SK-N-SH (cell line): ENCODE data around the gene CRIP1. TPM values are rescaled to one million over a fixed set of nuclear protein-coding genes. Genes with fewer than 3 reads are reported as not detected.
A peak's percentile ranks its signal among the peaks of the same experiment; 100 is the strongest.

Experiments
- CTCF ChIA-PET: fragments of 300-600, 350-600 bp; formaldehyde crosslinking; extraction: SDS; loops from one replicate; lab custom pipeline; 2021; lab: Yijun Ruan, JAX
- POLR2A ChIA-PET: fragments of 350-600 bp; sonication (Branson Sonifier 250); formaldehyde crosslinking; extraction: SDS; loops from one replicate; lab custom pipeline; 2020; ENCODE audit warnings: antibody characterized with exemption, inconsistent platforms; lab: Yijun Ruan, JAX
- DNase-seq: peaks from one replicate; pipeline ENCODE4 v3.0.0; 2012
- H2AFZ ChIP-seq: fragments of 200-600 bp; sonication (generic); 2 replicates; pipeline ENCODE4 v1.8.1; 2016; ENCODE audit warnings: antibody characterized with exemption, mild to moderate bottlenecking, low read depth
- H3F3A ChIP-seq: fragments of 200-600 bp; sonication (generic); replicated peaks from 2 replicates; pipeline ENCODE3; 2016; ENCODE audit warnings: antibody characterized with exemption, mild to moderate bottlenecking; ENCODE audit not compliant: insufficient read depth
- H3K27ac ChIP-seq, 2 experiments: fragments of 200-500 bp in 1 of 2; fragments of 200-600 bp in 1 of 2; sonication (Bioruptor generic) in 1 of 2; sonication (generic), shearing (Covaris generic) in 1 of 2; 2 replicates each; pipeline versions ENCODE4 v1.5.1 to v1.6.1; 2014 to 2016; ENCODE audit warnings: low read depth in 2 of 2, inconsistent platforms in 1 of 2, low read length in 1 of 2, mild to moderate bottlenecking in 1 of 2, mixed read lengths in 1 of 2
- H3K27me3 ChIP-seq: fragments of 200-600 bp; sonication (generic), shearing (Covaris generic); 2 replicates; pipeline ENCODE4 v1.6.1; 2016; ENCODE audit warnings: mixed run types; ENCODE audit not compliant: insufficient read depth
- H3K36me3 ChIP-seq, 2 experiments: fragments of 200-500 bp in 1 of 2; fragments of 200-600 bp in 1 of 2; sonication (Bioruptor generic) in 1 of 2; sonication (generic) in 1 of 2; replicated peaks in 1 of 2; 2 replicates each; pipeline versions ENCODE3 to v1.5.1; 2014 to 2016; ENCODE audit warnings: low read length in 1 of 2, mild to moderate bottlenecking in 1 of 2; ENCODE audit not compliant: insufficient read depth in 2 of 2, control insufficient read depth in 1 of 2
- H3K4me1 ChIP-seq, 2 experiments: fragments of 200-500 bp in 1 of 2; fragments of 200-600 bp in 1 of 2; sonication (Bioruptor generic) in 1 of 2; sonication (generic), shearing (Covaris generic) in 1 of 2; 2 replicates each; pipeline versions ENCODE4 v1.5.1 to v1.6.1; 2014 to 2016; ENCODE audit warnings: low read depth in 1 of 2, low read length in 1 of 2, mixed run types in 1 of 2; ENCODE audit not compliant: insufficient read depth in 2 of 2, control insufficient read depth in 1 of 2
- H3K4me2 ChIP-seq: fragments of 200-600 bp; sonication (generic), shearing (Covaris generic); 2 replicates; pipeline ENCODE4 v1.6.1; 2017; ENCODE audit warnings: mixed run types
- H3K4me3 ChIP-seq, 2 experiments: fragments of 200-500 bp in 1 of 2; fragments of 200-600 bp in 1 of 2; sonication (Bioruptor generic) in 1 of 2; sonication (generic), shearing (Covaris generic) in 1 of 2; 2 replicates each; pipeline versions ENCODE4 v1.5.1 to v1.8.1; 2014 to 2016; ENCODE audit warnings: low read depth in 2 of 2, inconsistent platforms in 1 of 2, low read length in 1 of 2, mild to moderate bottlenecking in 1 of 2, mixed read lengths in 1 of 2, moderate library complexity in 1 of 2
- H3K79me2 ChIP-seq: fragments of 200-600 bp; sonication (generic); 2 replicates; pipeline ENCODE4 v1.8.1; 2017; ENCODE audit warnings: mild to moderate bottlenecking; ENCODE audit not compliant: insufficient read depth
- H3K9ac ChIP-seq: fragments of 200-600 bp; sonication (generic); 2 replicates; pipeline ENCODE4 v1.6.1; 2017; ENCODE audit warnings: mixed run types
- H3K9me2 ChIP-seq: fragments of 200-600 bp; sonication (generic); 2 replicates; pipeline ENCODE4 v1.6.1; 2017; ENCODE audit warnings: mixed run types
- H3K9me3 ChIP-seq: fragments of 200-600 bp; sonication (generic); 2 replicates; pipeline ENCODE4 v1.6.1; 2017; ENCODE audit warnings: mixed run types, mild to moderate bottlenecking, moderate library complexity
- H4K20me1 ChIP-seq: fragments of 200-600 bp; sonication (generic); 2 replicates; pipeline ENCODE4 v1.6.1; 2017; ENCODE audit warnings: mild to moderate bottlenecking, mixed run types; ENCODE audit not compliant: insufficient read depth
- CTCF ChIP-seq: fragments of 200-600 bp; sonication (generic); IDR thresholded peaks from 2 replicates; pipeline ENCODE4 v1.6.1; 2017; ENCODE audit warnings: antibody characterized with exemption, mild to moderate bottlenecking, moderate library complexity
- FOSL2 ChIP-seq: IDR thresholded peaks from 2 replicates; pipeline ENCODE4 v1.4.0; 2012; ENCODE audit warnings: low read depth, mild to moderate bottlenecking, moderate library complexity, borderline replicate concordance
- MAX ChIP-seq: IDR thresholded peaks from 2 replicates; pipeline ENCODE4 v1.4.0; 2012; ENCODE audit warnings: low read depth
- MEF2A ChIP-seq: IDR thresholded peaks from 2 replicates; pipeline ENCODE4 v1.4.0; 2012; ENCODE audit warnings: low read depth, borderline replicate concordance
- NFIC ChIP-seq: IDR thresholded peaks from 2 replicates; pipeline ENCODE4 v1.4.0; 2012; ENCODE audit warnings: borderline replicate concordance
- PBX3 ChIP-seq: IDR thresholded peaks from 2 replicates; pipeline ENCODE4; 2012
- RCOR1 ChIP-seq: fragments of 150-350 bp; IDR thresholded peaks from 2 replicates; pipeline ENCODE4 v1.6.1; 2017; ENCODE audit warnings: antibody characterized with exemption, low read length
- SMC3 ChIP-seq: IDR thresholded peaks from 2 replicates; pipeline ENCODE4 v1.6.1; 2012; ENCODE audit warnings: low read depth, low read length, improper control_type of control experiment
- TEAD4 ChIP-seq: IDR thresholded peaks from 2 replicates; pipeline ENCODE4 v1.4.0; 2012; ENCODE audit warnings: mild to moderate bottlenecking, borderline replicate concordance; ENCODE audit not compliant: insufficient read depth
- YY1 ChIP-seq: IDR thresholded peaks from 2 replicates; pipeline ENCODE4 v1.4.0; 2012; ENCODE audit warnings: low read depth, mild to moderate bottlenecking
- ZBTB33 ChIP-seq: IDR thresholded peaks from 2 replicates; pipeline ENCODE4 v1.4.0; 2012; ENCODE audit warnings: low read depth, borderline replicate concordance
- WGBS: methylation state at CpG from one replicate; pipeline ENCODE4 v1.1.6; 2017; ENCODE audit warnings: low lambda C conversion rate; 5-methylcytosine and 5-hydroxymethylcytosine counted together
- polyA plus RNA-seq, 3 experiments: library from polyadenylated mRNA; depleted of rRNA; stranded (reverse); fragments of >200 nt; gene quantifications; 2 replicates each; pipeline ENCODE4 v1.2.3, GENCODE V29; 2012

CRIP1 gene
- polyA plus RNA-seq, 1 of the 3 experiments (the other 2 are of a cell fraction): 0.72 TPM

- TF ChIP-seq MAX: no peak
These were observed 831 bp downstream of the CRIP1 start (continued) for GRCh38 chr14:105487449-105487985.

GRCh38 chr14:105487986-105488777 lies 1.5 kb downstream of the CRIP1 start:
- ChIA-PET POLR2A (no interaction called here), CTCF (interaction anchor here (2.0 to 5.9 kb wide), 7 partner anchors 8 to 119 kb away, joined by 5 to 135 read pairs (median 61); partner anchors contain the start of gene TMEM121)
- 85% methylated on average over 10 of the region's 26 CpGs for WGBS
- no peaks in the 10 kb centered on the region for H3F3A ChIP-seq
- no peak overlapping the region for H2AFZ ChIP-seq
- peaks cover 13% of the 10 kb centered on the region; the same call in 1 of the 2 replicates for H3K79me2 ChIP-seq
- H3K9me2 ChIP-seq: no peaks in the 10 kb centered on the region
- H3K4me2 ChIP-seq: no peak overlapping the region
- peaks cover 11% of the 10 kb centered on the region; the same call in 1 of the 2 replicates for H4K20me1 ChIP-seq
- H3K9ac ChIP-seq: no peak overlapping the region; the same call in 1 of the 2 replicates
- H3K9me3 ChIP-seq: no peaks in the 10 kb centered on the region
- no peaks in the 10 kb centered on the region for H3K36me3 ChIP-seq
- TF ChIP-seq SMC3 (no peak), YY1 (no peak), RCOR1 (no peak), TEAD4 (no peak), MEF2A (no peak), NFIC (no peak), PBX3 (no peak), FOSL2 (no peak), ZBTB33 (no peak), CTCF (no peak)
- TF ChIP-seq, all 33 proteins: peak for 0
- Histone ChIP-seq H3K27me3 (no peaks in the 10 kb centered on the region), H3K4me1 (peaks cover 17 to 53% of the 10 kb centered on the region in 2 experiments; a peak in 3 of 4 replicates), H3K4me3 (no peak overlapping the region), H3K27ac (peak overlapping the region in 1 of 2 experiments; percentile 82; a peak in 2 of 4 replicates)
- no peak for DNase-seq
